ENCODE results near the gene NDUFA8.

Gene NDUFA8

DNA sequence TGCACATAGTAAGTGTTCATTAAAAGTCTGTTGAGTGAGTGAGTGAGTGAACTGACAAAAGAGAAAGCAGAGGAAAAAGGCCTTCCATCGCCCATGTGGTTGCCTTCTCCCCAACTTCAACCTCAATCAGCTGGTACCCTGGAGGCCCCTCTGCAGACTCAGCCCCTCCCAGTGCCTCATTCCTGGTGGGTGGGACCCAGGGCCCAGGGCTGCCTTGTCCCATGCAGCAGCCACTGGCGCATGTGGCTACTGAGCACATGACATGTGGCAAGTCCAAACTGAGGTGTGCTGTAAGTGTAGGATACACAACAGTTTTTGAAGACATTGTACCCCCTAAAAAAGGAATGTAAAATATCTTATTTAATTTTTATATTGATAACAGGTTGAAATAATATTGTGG, 29.6 kb downstream of the NDUFA8 start:
- no peaks in the 10 kb centered on the region for H3K9me3 Mint-ChIP-seq
- peaks cover 91% of the 10 kb centered on the region for H3K27me3 Mint-ChIP-seq (ENCODE audit: low read depth)
- H3K36me3 Mint-ChIP-seq (ENCODE audit: low read depth), result no peaks in the 10 kb centered on the region
- TF ChIP-seq CTCF (IDR thresholded peaks at IDR 0.05; ENCODE audit: unreplicated experiment in 3 of 3), result no peak
- H3K27ac Mint-ChIP-seq, result no peak overlapping the region
- no peak overlapping the region for H3K4me3 Mint-ChIP-seq
- H3K4me1 Mint-ChIP-seq, result peaks cover 12% of the 10 kb centered on the region

- Mint-ChIP-seq H3K36me3 (ENCODE audit: low read depth) (no peaks in the 10 kb centered on the region), H3K4me1 (peaks cover 12% of the 10 kb centered on the region), H3K27me3 (ENCODE audit: low read depth) (peaks cover 95% of the 10 kb centered on the region), H3K4me3 (no peak overlapping the region), H3K27ac (no peak overlapping the region), H3K9me3 (no peaks in the 10 kb centered on the region)
- TF ChIP-seq CTCF (IDR thresholded peaks at IDR 0.05; ENCODE audit: unreplicated experiment in 3 of 3), result no peak
Observed at GRCh38 chr9:122128969-122129343, 30.6 kb downstream of the NDUFA8 start.

- Mint-ChIP-seq H3K4me1 (peaks cover 12% of the 10 kb centered on the region), H3K4me3 (no peak overlapping the region), H3K27ac (no peak overlapping the region), H3K27me3 (ENCODE audit: low read depth) (peaks cover 95% of the 10 kb centered on the region), H3K9me3 (no peaks in the 10 kb centered on the region), H3K36me3 (ENCODE audit: low read depth) (no peaks in the 10 kb centered on the region)
- no peak for TF ChIP-seq CTCF (IDR thresholded peaks at IDR 0.05; ENCODE audit: unreplicated experiment in 3 of 3)
Observed at GRCh38 chr9:122128007-122128968, 31.3 kb downstream of the NDUFA8 start.

DNA sequence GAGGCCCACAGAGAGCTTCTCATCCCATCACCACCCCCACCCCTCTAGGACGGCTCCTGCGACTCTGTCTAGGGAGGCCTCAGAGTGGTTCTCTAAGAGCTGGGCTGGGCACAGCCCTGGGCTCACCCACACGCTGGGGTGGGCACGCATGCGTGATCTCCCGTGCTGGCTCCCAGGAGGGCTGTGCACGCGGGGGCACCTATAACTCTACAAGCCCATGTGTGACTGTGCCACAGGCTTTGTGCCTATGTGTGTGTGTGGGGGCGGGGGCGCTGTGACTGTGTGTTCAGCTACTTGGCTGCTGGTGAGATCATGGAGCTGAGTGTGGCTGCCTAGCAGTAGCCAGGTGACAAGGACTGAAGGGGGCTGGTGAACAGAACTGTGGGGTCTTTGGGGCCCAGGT, 32.2 kb downstream of the NDUFA8 start:
- no peaks in the 10 kb centered on the region for H3K36me3 Mint-ChIP-seq (ENCODE audit: low read depth)
- TF ChIP-seq CTCF (IDR thresholded peaks at IDR 0.05; ENCODE audit: unreplicated experiment in 3 of 3), result no peak
- H3K9me3 Mint-ChIP-seq, result no peaks in the 10 kb centered on the region
- H3K27ac Mint-ChIP-seq, result no peak overlapping the region
- H3K4me3 Mint-ChIP-seq, result peak overlapping the region in 1 of 3 experiments; percentile 43
- peaks cover 12% of the 10 kb centered on the region for H3K4me1 Mint-ChIP-seq
- H3K27me3 Mint-ChIP-seq (ENCODE audit: low read depth), result peaks cover 92% of the 10 kb centered on the region

DNA sequence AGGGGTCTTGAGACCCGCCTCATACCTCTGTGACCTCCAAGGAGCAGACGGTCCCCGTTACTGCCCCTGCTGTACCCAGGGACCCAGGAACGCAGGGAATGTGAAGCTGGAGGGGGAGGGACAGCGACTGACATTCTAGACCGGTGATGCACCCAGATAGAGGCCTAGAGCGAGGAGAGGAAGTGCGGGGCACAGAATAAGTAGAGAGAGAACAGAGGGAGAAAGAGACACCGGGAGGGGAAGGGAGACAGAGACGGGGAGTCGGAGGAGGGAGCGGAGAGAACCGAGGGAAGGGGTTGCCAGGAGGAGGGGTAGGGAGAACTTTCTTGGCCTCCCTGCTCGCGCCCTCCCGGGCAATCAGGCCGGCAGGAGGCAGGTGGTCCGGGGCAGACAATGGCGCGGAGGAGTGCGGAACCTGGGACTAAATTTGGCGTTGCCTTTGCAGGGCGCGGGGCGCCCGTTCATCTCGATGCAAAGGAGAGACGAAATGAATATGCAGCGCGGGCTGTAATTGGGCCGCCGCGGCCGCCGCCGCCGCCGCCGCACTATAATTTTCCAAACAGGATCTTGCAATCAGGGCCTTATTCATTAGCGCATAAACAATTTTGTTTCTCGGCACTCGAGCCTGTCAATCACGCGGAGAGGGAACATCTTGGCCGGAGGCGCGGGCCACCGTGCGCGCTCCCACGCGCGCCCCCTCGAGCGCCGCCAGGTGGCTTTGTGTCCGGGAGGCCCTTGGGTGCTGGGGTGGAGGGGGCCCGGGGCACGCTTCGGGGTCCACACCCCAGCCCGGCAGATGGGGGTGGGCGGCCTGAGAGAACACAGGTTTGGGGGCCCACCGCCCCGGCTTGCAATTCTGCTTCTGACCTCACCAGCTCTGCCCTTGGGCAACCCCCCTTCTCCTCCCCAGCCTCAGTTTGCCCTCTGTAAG, 33.0 kb downstream of the NDUFA8 start:
- peaks cover 12% of the 10 kb centered on the region for H3K4me1 Mint-ChIP-seq
- no peak for TF ChIP-seq CTCF (IDR thresholded peaks at IDR 0.05; ENCODE audit: unreplicated experiment in 3 of 3)
- peak overlapping the region; percentile 50 to 67 (median 56) for H3K4me3 Mint-ChIP-seq
- peaks cover 84% of the 10 kb centered on the region for H3K27me3 Mint-ChIP-seq (ENCODE audit: low read depth)
- no peaks in the 10 kb centered on the region for H3K9me3 Mint-ChIP-seq
- no peak overlapping the region for H3K27ac Mint-ChIP-seq
- H3K36me3 Mint-ChIP-seq (ENCODE audit: low read depth), result no peaks in the 10 kb centered on the region

Measured in nephron (organoid).